NCI-H774 (cell line): ENCODE results near the gene FGGY.
"Not testable (repeated sequence)": the region's sequence is repeated elsewhere in the genome, so short reads cannot be mapped to it uniquely, and the experiment has no call there.

Experiments used
- DNase-seq: peaks from one replicate; lab custom pipeline; 2025; lab: John Stamatoyannopoulos, UW

FGGY gene

DNA sequence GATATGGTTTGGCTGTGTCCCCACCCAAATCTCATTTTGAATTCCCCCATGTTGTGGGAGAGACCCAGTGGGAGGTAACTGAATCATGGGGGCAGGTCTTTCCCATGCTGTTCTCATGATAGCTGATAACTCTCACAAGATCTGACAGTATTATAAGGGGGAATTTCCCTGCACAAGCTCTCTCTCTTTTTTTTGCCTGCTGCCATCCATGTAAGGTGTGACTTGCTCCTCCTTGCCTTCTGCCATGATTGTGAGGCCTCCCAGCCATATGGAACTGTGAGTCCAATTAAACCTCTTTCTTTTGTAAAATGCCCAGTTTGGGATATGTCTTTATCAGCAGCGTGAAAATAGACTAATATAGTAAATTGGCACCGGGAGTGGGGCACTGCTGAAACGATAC is 439.0 kb downstream of the FGGY start:
- not testable (repeated sequence) for DNase-seq

- no peak for DNase-seq
Measured at GRCh38 chr1:59736744-59737143, 439.9 kb downstream of the FGGY start.

DNA sequence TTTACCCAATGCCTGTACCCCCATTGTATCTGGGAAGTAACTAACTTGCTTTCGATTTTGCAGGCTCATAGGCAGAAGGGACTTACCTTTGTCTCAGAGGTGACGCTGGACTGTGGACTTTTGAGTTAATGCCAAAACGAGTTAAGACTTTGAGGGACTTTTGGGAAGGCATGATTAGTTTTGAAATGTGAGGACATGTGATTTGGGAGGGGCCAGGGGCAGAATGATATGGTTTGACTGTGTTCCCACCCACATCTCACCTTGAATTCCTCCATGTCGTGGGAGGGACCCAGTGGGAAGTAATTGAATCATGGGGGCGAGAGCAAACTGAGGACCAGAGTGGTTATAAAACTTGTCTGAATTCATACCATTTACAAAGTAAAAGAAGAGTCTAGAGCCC is 440.7 kb downstream of the FGGY start:
- DNase-seq: no peak

DNA sequence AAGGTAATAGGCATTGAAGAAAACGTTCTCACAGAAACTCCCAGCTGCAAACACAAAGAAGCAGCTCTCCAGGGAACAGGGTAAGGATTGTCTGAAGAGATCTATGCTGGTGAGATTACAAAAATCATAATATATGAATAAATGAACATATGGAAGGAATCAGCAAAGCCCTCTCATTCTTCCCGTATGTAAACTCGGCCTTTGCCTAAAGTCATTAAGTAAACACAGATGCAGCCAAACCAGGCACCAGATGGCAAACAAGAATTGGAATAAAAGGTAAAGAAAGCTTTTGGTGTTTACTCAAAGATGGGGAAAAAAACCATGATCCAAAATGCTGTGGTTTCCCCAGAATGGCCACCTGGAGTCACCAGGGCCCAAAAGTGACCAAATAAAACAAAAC is 441.3 kb downstream of the FGGY start:
- no peak for DNase-seq

DNA sequence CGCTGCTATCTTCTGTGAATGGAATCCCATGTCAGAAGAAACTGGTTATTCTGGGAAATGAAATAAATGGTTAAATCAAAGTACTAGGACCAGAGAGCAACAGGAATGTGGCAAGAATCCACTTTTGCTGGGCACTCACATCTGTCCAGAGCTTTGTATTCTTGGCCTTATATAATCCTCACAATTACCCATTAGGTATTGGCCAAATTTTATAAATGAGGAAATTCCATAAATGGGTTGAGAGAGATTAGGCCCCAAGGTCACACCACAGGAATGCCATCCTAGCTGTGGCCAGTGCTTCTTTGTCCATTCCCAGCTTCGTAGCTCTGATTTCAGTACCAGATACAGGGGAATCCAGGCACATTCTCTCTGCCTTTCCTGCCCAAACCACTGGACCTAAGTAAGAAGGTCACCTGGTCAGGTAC is 441.7 kb downstream of the FGGY start:
- no peak for DNase-seq

- no peak for DNase-seq
Measured at GRCh38 chr1:59739111-59739510, 442.2 kb downstream of the FGGY start.

- DNase-seq: no peak
Measured at GRCh38 chr1:59742526-59742925, 445.6 kb downstream of the FGGY start.

GRCh38 chr1:59743324-59744091 is 446.6 kb downstream of the FGGY start:
- DNase-seq: no peak

DNA sequence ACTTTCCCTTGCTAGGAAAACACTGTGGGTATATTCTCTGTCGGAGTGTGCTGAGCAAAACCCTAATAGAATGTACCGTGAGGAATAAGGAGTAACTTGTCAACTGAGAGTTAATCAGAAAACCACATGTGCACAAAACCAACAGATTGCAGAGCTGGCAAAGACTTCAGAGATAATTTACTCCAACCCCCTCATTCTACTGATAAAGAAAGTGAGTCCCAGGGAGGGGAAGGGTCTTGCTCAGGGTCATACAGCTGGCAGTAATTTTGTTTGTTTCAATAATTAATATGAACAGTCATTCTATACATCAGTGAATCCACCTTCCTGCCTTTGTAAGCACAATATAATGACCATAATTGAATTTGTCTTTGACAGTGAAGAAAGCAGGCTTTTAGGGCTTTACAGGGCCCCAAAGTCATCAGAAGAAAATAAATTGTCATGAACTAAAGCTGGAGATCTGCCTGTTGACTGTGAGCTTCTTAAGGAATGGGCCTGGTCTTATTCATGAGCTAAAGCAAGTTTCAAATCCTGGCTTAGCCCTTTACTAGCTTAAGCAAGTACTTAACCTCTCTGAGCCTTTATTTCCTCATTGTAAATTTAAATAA is 450.6 kb downstream of the FGGY start:
- no peak for DNase-seq

- DNase-seq: no peak
Measured at GRCh38 chr1:59748123-59748522, 451.2 kb downstream of the FGGY start.

- DNase-seq: no peak
Measured at GRCh38 chr1:59750328-59751003, 453.6 kb downstream of the FGGY start.

GRCh38 chr1:59751004-59751395 is 454.1 kb downstream of the FGGY start:
- DNase-seq: no peak

GRCh38 chr1:59751801-59752200 is 454.9 kb downstream of the FGGY start:
- DNase-seq: no peak

- no peak for DNase-seq
Measured at GRCh38 chr1:59752556-59753414, 455.9 kb downstream of the FGGY start.

GRCh38 chr1:59755069-59755685 is 458.3 kb downstream of the FGGY start:
- DNase-seq: no peak

DNA sequence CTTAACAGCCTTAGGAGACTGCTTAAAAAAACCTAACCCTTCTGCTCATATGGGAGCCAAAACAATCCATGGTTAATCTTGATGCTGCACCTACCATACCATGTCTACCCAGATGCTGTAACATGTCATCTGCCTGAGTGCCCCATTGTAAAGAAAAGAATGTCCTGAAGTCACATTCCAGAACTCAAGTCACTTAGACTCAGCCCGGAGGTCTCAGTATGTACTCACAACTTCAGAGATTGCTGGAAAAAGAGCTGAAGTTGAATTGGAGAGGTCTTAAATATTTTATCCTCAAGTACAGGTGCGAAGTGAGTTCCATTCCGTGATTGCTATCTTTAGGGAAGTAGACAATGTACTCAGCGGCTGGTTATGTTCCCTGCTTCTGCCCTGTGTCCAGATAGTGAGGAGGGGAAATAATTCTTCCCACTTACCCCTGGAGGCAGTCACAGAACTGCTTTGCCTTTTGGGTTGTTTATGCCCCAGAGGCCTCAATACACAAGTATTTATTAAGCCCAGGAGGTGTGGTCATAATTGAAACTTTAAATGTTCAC is 460.4 kb downstream of the FGGY start:
- no peak for DNase-seq

GRCh38 chr1:59759156-59759925 is 462.4 kb downstream of the FGGY start:
- DNase-seq: peak; percentile 71

GRCh38 chr1:59761443-59761842 is 464.5 kb downstream of the FGGY start:
- no peak for DNase-seq

DNA sequence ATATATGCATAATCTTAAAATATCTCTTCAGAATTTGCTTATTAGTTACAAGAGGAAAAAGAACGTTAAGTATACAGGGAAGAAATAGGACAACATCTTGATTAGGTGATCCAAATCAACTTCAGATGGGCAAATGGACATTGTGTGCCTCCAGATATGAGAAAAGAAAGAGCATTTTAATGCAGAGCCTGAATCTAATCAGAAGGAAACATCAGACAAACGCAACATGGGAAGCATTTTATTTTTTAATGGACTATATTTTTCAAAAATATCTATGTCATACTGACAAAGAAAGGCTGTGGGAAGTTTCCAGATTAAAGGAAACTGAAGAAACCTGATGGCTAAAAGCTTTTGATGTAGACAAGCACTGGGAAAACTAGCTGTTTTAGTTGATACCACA is 466.5 kb downstream of the FGGY start:
- no peak for DNase-seq

- peak; percentile 48 for DNase-seq
Measured at GRCh38 chr1:59765011-59765730, 468.3 kb downstream of the FGGY start.
